SK-N-SH (cell line): ENCODE data around the gene DDC. TPM values are rescaled to one million over a fixed set of nuclear protein-coding genes. Genes with fewer than 3 reads are reported as not detected.

Experiments
- CTCF ChIA-PET: fragments of 300-600, 350-600 bp; formaldehyde crosslinking; extraction: SDS; loops from one replicate; lab custom pipeline; 2021; lab: Yijun Ruan, JAX
- POLR2A ChIA-PET: fragments of 350-600 bp; sonication (Branson Sonifier 250); formaldehyde crosslinking; extraction: SDS; loops from one replicate; lab custom pipeline; 2020; ENCODE audit warnings: antibody characterized with exemption, inconsistent platforms; lab: Yijun Ruan, JAX
- DNase-seq: peaks from one replicate; pipeline ENCODE4 v3.0.0; 2012
- H2AFZ ChIP-seq: fragments of 200-600 bp; sonication (generic); 2 replicates; pipeline ENCODE4 v1.8.1; 2016; ENCODE audit warnings: antibody characterized with exemption, mild to moderate bottlenecking, low read depth
- H3F3A ChIP-seq: fragments of 200-600 bp; sonication (generic); replicated peaks from 2 replicates; pipeline ENCODE3; 2016; ENCODE audit warnings: antibody characterized with exemption, mild to moderate bottlenecking; ENCODE audit not compliant: insufficient read depth
- H3K27ac ChIP-seq, 2 experiments: fragments of 200-500 bp in 1 of 2; fragments of 200-600 bp in 1 of 2; sonication (Bioruptor generic) in 1 of 2; sonication (generic), shearing (Covaris generic) in 1 of 2; 2 replicates each; pipeline versions ENCODE4 v1.5.1 to v1.6.1; 2014 to 2016; ENCODE audit warnings: low read depth in 2 of 2, inconsistent platforms in 1 of 2, low read length in 1 of 2, mild to moderate bottlenecking in 1 of 2, mixed read lengths in 1 of 2
- H3K27me3 ChIP-seq: fragments of 200-600 bp; sonication (generic), shearing (Covaris generic); 2 replicates; pipeline ENCODE4 v1.6.1; 2016; ENCODE audit warnings: mixed run types; ENCODE audit not compliant: insufficient read depth
- H3K36me3 ChIP-seq, 2 experiments: fragments of 200-500 bp in 1 of 2; fragments of 200-600 bp in 1 of 2; sonication (Bioruptor generic) in 1 of 2; sonication (generic) in 1 of 2; replicated peaks in 1 of 2; 2 replicates each; pipeline versions ENCODE3 to v1.5.1; 2014 to 2016; ENCODE audit warnings: low read length in 1 of 2, mild to moderate bottlenecking in 1 of 2; ENCODE audit not compliant: insufficient read depth in 2 of 2, control insufficient read depth in 1 of 2
- H3K4me1 ChIP-seq, 2 experiments: fragments of 200-500 bp in 1 of 2; fragments of 200-600 bp in 1 of 2; sonication (Bioruptor generic) in 1 of 2; sonication (generic), shearing (Covaris generic) in 1 of 2; 2 replicates each; pipeline versions ENCODE4 v1.5.1 to v1.6.1; 2014 to 2016; ENCODE audit warnings: low read depth in 1 of 2, low read length in 1 of 2, mixed run types in 1 of 2; ENCODE audit not compliant: insufficient read depth in 2 of 2, control insufficient read depth in 1 of 2
- H3K4me2 ChIP-seq: fragments of 200-600 bp; sonication (generic), shearing (Covaris generic); 2 replicates; pipeline ENCODE4 v1.6.1; 2017; ENCODE audit warnings: mixed run types
- H3K4me3 ChIP-seq, 2 experiments: fragments of 200-500 bp in 1 of 2; fragments of 200-600 bp in 1 of 2; sonication (Bioruptor generic) in 1 of 2; sonication (generic), shearing (Covaris generic) in 1 of 2; 2 replicates each; pipeline versions ENCODE4 v1.5.1 to v1.8.1; 2014 to 2016; ENCODE audit warnings: low read depth in 2 of 2, inconsistent platforms in 1 of 2, low read length in 1 of 2, mild to moderate bottlenecking in 1 of 2, mixed read lengths in 1 of 2, moderate library complexity in 1 of 2
- H3K79me2 ChIP-seq: fragments of 200-600 bp; sonication (generic); 2 replicates; pipeline ENCODE4 v1.8.1; 2017; ENCODE audit warnings: mild to moderate bottlenecking; ENCODE audit not compliant: insufficient read depth
- H3K9ac ChIP-seq: fragments of 200-600 bp; sonication (generic); 2 replicates; pipeline ENCODE4 v1.6.1; 2017; ENCODE audit warnings: mixed run types
- H3K9me2 ChIP-seq: fragments of 200-600 bp; sonication (generic); 2 replicates; pipeline ENCODE4 v1.6.1; 2017; ENCODE audit warnings: mixed run types
- H3K9me3 ChIP-seq: fragments of 200-600 bp; sonication (generic); 2 replicates; pipeline ENCODE4 v1.6.1; 2017; ENCODE audit warnings: mixed run types, mild to moderate bottlenecking, moderate library complexity
- H4K20me1 ChIP-seq: fragments of 200-600 bp; sonication (generic); 2 replicates; pipeline ENCODE4 v1.6.1; 2017; ENCODE audit warnings: mild to moderate bottlenecking, mixed run types; ENCODE audit not compliant: insufficient read depth
- ELF1 ChIP-seq: IDR thresholded peaks from 2 replicates; pipeline ENCODE4 v1.4.0; 2012
- FOSL2 ChIP-seq: IDR thresholded peaks from 2 replicates; pipeline ENCODE4 v1.4.0; 2012; ENCODE audit warnings: low read depth, mild to moderate bottlenecking, moderate library complexity, borderline replicate concordance
- IRF3 ChIP-seq: fragments of 150-350 bp; IDR thresholded peaks from 2 replicates; pipeline ENCODE4 v1.6.1; 2016; ENCODE audit warnings: mild to moderate bottlenecking, low read depth, low read length
- MEF2A ChIP-seq: IDR thresholded peaks from 2 replicates; pipeline ENCODE4 v1.4.0; 2012; ENCODE audit warnings: low read depth, borderline replicate concordance
- RAD21 ChIP-seq: IDR thresholded peaks from 2 replicates; pipeline ENCODE4 v1.6.1; 2012; ENCODE audit warnings: mild to moderate bottlenecking, low read length
- RCOR1 ChIP-seq: fragments of 150-350 bp; IDR thresholded peaks from 2 replicates; pipeline ENCODE4 v1.6.1; 2017; ENCODE audit warnings: antibody characterized with exemption, low read length
- REST ChIP-seq: IDR thresholded peaks from 2 replicates; pipeline ENCODE4 v1.6.1; 2012; ENCODE audit warnings: mild to moderate bottlenecking, low read depth, low read length, moderate library complexity
- SIN3A ChIP-seq: IDR thresholded peaks from 2 replicates; pipeline ENCODE4 v1.6.1; 2012; ENCODE audit warnings: low read depth, mild to moderate bottlenecking, low read length, moderate library complexity, borderline replicate concordance
- SMC3 ChIP-seq: IDR thresholded peaks from 2 replicates; pipeline ENCODE4 v1.6.1; 2012; ENCODE audit warnings: low read depth, low read length, improper control_type of control experiment
- TCF12 ChIP-seq: IDR thresholded peaks from 2 replicates; pipeline ENCODE4 v1.4.0; 2012
- TEAD4 ChIP-seq: IDR thresholded peaks from 2 replicates; pipeline ENCODE4 v1.4.0; 2012; ENCODE audit warnings: mild to moderate bottlenecking, borderline replicate concordance; ENCODE audit not compliant: insufficient read depth
- USF2 ChIP-seq: fragments of 150-350 bp; IDR thresholded peaks from 2 replicates; pipeline ENCODE4 v1.6.1; 2017; ENCODE audit warnings: antibody characterized with exemption, low read length, low read depth, borderline replicate concordance
- WGBS: methylation state at CpG from one replicate; pipeline ENCODE4 v1.1.6; 2017; ENCODE audit warnings: low lambda C conversion rate; 5-methylcytosine and 5-hydroxymethylcytosine counted together
- polyA plus RNA-seq, 3 experiments: library from polyadenylated mRNA; depleted of rRNA; stranded (reverse); fragments of >200 nt; gene quantifications; 2 replicates each; pipeline ENCODE4 v1.2.3, GENCODE V29; 2012
- TF ChIP-seq, protein P1 (sequence below): fragments of 200-600 bp; sonication (generic); IDR thresholded peaks from 2 replicates; pipeline ENCODE4 v1.6.1; 2017; ENCODE audit warnings: antibody characterized with exemption, mild to moderate bottlenecking, moderate library complexity
- TF ChIP-seq, protein P2 (sequence below): IDR thresholded peaks from 2 replicates; pipeline ENCODE4 v1.4.0; 2012; ENCODE audit warnings: low read depth

The DDC gene
- polyA plus RNA-seq, 1 of the 3 experiments (the other 2 are of a cell fraction), result 1.8 TPM

- TF ChIP-seq REST (no peak), ELF1 (no peak), RCOR1 (0 out of 2 replicates have a peak, but pooled peaks have one; percentile 9), SIN3A (peak; percentile 90), IRF3 (no peak), FOSL2 (no peak), TCF12 (no peak), RAD21 (no peak)
- TF ChIP-seq, protein P1, sequence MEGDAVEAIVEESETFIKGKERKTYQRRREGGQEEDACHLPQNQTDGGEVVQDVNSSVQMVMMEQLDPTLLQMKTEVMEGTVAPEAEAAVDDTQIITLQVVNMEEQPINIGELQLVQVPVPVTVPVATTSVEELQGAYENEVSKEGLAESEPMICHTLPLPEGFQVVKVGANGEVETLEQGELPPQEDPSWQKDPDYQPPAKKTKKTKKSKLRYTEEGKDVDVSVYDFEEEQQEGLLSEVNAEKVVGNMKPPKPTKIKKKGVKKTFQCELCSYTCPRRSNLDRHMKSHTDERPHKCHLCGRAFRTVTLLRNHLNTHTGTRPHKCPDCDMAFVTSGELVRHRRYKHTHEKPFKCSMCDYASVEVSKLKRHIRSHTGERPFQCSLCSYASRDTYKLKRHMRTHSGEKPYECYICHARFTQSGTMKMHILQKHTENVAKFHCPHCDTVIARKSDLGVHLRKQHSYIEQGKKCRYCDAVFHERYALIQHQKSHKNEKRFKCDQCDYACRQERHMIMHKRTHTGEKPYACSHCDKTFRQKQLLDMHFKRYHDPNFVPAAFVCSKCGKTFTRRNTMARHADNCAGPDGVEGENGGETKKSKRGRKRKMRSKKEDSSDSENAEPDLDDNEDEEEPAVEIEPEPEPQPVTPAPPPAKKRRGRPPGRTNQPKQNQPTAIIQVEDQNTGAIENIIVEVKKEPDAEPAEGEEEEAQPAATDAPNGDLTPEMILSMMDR, result no peak
Measured at GRCh38 chr7:50449881-50450589, 115.2 kb downstream of the DDC start, which contains the start of gene FIGNL1 (continued).

DNA sequence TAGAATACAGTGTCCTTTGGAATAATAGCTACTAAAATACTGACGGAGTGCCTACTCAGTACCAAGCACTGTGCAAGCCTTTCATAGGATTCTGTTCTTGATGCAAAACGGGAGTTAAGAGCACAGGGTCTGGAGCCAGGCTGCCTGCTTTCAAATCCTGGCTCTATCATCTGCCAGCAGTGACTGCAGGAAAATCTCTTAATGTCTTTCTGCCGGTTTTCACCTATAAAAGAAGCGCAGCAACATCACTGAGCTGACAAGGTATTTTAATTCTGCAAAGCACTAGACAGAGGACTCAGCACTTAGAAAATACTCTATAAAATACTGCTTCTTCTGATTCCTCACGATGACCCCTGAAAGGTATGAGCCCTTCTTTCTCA lies 115.7 kb downstream of the DDC start:
- 16% methylated on average over 5 of the region's 5 CpGs for WGBS
- Histone ChIP-seq H3F3A (no peaks in the 10 kb centered on the region), H3K4me2 (peak overlapping the region; percentile 93), H3K27ac (peak overlapping the region; percentile 21 to 23; a peak in 2 of 4 replicates), H3K9me3 (no peaks in the 10 kb centered on the region), H3K9me2 (no peaks in the 10 kb centered on the region), H3K9ac (peak overlapping the region; percentile 71), H3K79me2 (peaks cover 25% of the 10 kb centered on the region; the same call in 1 of the 2 replicates), H2AFZ (peak overlapping the region; percentile 98)
- DNase-seq, result no peak
- POLR2A ChIA-PET, result interaction anchor here (0.6 to 1.7 kb wide), 5 partner anchors 16 to 176 kb away, joined by 3 to 6 read pairs (median 4); no protein-coding TSS in a partner anchor
- CTCF ChIA-PET, result interaction anchor here (0.8 to 3.8 kb wide), 12 partner anchors 12 to 244 kb away, joined by 3 to 19 read pairs (median 4); no protein-coding TSS in a partner anchor
- TF ChIP-seq TEAD4, result no peak
- no peak for TF ChIP-seq USF2
- TF ChIP-seq SMC3, result no peak
- TF ChIP-seq, protein P2, sequence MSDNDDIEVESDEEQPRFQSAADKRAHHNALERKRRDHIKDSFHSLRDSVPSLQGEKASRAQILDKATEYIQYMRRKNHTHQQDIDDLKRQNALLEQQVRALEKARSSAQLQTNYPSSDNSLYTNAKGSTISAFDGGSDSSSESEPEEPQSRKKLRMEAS, result no peak
- no peak for TF ChIP-seq MEF2A
- TF ChIP-seq RAD21, result no peak
- TF ChIP-seq, all 33 proteins: peak for 0
- no peaks in the 10 kb centered on the region for H3K27me3 ChIP-seq
- H4K20me1 ChIP-seq, result no peaks in the 10 kb centered on the region
- peaks cover 0 to 20% of the 10 kb centered on the region in 2 experiments; a peak in 2 of 4 replicates for H3K4me1 ChIP-seq
- peaks cover 19 to 30% of the 10 kb centered on the region in 2 experiments for H3K36me3 ChIP-seq
- H3K4me3 ChIP-seq, result peak overlapping the region; percentile 77 to 85
